Stimulated activated CD8-positive, alpha-beta memory T cell treated with anti-CD3 and anti-CD28 coated beads, Interleukin-7, amount 100 ng/mL, for 4 hours (primary cell): Measurements from ENCODE around the gene RAPGEF2.

Experiments
- DNase-seq, 2 donors: peaks; one replicate each; pipeline ENCODE4 v3.0.0-alpha.2; 2020; ENCODE audit warnings: low read depth in 2 of 2

The RAPGEF2 gene

DNA sequence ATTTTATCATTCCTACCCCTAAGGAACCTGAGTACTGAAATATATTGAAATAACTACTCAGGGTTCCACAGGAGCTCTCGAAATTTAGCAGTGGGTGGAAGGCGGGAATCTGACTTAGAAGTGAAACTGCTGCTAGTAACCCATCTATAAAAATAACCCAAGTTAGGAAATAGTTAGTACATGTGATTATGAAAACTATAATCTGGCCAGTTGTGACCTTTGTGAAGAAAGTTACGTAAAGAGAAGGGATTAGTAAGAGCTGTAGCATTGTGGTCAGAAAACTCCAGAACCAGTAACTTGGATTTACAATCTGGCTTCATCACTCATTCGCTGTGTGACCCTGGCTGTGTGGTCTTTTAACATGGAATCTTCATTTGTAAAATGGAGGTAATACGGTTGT is 175.5 kb downstream of the RAPGEF2 start:
- DNase-seq = no peak

DNA sequence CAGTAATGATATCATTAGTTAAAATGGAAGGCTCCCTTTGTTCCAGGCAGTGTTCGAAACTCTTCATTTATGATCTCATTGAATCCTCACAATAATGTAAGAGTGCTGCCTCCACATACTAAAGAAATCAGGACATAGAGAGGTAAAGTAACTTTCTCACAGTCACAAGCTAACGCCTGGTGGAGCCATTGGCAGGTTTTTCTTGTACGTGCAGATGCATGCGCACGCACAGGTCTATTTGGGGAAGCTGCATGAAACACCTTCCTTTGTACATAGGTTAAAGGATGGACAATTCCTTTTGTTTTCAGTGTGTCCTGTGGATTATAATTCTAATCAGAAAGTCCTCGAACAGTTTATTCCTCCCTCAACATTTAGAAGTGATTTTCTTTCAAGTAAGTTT is 176.2 kb downstream of the RAPGEF2 start:
- no peak for DNase-seq

DNA sequence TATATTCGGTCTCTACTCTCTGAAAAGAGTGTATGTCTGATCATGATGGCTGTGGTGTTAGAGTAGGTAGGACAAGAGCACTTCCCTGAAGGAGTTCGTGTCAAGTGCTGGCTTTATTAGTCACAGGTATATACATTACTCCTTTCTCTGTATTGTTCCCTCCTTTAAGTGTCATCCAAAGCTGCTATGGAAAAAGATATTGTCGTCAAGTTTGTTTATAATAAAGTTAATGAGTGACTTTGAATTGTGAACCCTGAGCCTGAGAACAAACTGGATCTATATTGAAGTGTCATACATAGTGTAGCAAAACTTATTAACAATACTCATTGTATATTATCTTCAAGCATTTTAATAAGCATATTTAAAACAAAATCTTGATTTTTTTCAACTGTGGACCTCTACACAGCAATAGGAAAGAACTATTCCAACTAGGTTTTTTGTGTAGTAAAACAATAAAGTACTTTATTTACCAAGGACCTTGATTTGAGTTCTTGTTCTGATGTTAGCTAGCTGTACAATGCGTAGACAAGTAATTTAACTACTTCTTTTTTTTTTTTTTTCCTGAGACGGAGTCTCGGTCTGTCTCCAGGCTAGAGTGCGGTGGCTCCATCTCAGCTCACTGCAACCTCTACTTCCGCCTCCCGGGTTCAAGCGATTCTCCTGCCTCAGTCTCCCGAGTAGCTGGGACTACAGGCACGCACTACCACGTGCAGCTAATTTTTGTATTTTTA is 177.7 kb downstream of the RAPGEF2 start:
- no peak for DNase-seq

DNA sequence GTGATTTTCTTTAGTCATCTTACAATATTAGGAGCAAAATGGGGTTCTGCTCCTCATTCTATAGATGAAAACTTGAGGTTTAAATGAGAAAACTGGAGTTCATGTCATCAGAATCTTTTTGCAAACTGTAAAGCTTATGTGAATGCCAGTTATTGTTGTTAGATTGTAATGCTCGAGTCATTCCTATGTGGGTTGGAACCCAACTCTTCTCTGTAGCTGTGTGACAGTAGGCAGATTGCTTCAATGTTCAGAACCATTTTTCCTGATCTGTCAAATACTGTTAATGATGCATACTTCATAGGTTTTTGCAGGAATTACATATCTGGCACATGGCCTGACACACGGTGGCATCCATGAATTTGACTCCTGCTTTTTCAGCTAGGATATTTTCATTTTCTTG is 178.9 kb downstream of the RAPGEF2 start:
- DNase-seq = no peak

DNA sequence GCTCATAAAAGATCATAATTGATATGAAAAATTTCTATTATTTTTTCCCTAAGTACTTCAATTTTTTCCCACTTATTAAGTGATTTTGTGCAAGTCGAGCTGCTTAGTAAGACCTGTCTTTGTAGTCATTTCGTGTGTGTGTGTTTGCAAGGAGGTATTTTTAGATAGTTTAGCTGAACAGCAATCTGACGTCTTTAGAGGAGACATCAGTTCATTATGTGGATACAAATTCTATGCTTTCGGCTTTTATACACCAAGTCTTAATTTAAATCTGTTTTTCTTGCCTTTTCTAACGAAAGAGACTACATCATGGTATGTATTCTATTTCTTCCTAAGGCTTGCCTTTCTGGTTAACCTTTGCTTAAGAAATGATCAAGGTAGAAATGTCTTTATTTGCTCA is 179.4 kb downstream of the RAPGEF2 start:
- no peak for DNase-seq

DNA sequence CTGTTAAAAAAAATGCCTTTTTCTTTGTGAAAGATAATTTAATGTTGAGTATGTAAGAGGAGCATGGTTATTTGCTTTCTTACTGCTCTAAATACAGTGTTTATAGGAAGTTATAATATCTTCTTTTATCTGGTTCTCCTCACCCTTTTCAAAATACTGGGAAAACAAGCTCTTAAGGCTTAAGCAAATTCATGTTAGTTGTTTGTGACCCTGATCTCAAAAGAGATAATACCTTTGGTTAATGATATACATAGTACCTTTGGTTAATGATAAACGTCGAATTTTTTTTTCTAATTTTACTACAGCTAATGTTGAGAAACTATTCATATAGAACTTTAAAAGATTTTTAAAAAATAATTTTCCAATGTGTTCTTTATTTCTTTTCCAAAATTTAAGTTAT is 180.1 kb downstream of the RAPGEF2 start:
- no peak for DNase-seq

DNA sequence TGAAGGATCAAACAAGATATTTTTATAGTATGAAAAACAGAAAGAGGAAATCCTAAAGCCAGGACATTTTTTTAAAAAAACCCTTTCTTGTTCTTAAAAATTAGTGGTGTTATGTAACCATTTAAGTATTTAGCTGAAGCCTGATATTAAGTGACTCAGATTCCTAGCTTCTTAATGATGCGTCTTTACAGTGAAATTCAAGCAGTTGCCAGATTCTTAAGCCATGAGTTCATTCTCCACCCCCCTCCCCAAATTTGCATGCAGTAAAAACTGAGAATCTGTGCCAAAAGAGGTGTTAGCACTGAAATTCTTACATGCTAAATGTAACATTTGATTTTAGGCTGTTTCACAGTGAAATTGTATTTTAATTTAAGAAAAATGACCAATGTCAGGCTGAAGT is 180.8 kb downstream of the RAPGEF2 start:
- DNase-seq = no peak

DNA sequence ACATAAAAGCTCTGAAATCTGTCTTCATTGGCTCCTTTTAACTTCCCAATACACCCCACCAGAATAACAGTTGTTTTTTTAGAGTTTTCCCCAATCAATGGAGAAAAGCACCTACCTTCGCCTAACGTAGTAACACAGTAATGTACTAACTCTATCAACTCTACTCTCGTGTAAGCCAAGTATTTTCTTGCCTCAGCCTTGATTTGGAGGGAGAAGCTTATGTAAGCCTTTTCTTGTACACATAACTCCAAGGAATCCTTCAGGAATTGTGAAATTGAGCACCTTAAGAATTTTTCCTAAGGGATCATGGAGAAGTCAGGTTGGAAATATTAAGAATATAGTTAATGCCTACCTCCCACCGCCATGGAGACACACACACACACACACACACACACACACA is 181.2 kb downstream of the RAPGEF2 start:
- DNase-seq = no peak

DNA sequence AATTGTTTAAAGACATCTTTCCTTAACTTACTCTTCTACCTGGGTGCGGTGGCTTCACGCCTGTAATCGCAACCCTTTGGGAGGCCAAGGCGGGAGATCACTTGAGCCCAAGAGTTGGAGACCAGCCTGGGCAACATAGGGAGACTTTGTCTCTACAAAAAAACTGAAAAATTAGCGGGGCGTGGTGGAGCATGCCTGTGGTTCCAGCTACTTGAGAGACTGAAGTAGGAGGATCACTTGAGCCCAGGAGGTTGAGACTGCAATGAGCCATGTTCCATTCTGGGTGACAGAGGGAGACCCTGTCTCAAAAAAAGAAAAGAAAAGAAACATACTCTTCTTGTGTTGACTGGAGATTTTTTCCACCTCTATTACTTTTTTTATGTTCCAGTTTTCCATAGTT is 181.9 kb downstream of the RAPGEF2 start:
- no peak for DNase-seq

DNA sequence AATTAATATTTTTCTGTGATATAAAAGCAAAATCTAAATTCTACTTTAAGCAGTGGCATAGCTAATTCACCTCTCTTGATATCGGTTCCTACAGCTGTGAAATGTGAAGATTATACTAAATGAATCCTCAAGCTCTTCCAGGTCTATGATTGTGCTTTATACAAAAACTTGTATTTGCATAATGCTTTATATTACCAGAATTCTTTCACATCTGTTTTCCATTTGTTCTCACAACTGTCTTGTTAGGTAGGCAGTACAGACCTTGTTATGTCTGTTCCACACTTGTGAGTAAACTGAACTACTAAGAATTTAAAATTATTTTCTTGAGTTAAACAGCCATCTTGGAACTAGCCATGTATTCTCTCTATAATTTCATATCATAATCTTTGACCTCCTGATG is 184.9 kb downstream of the RAPGEF2 start:
- no peak for DNase-seq

DNA sequence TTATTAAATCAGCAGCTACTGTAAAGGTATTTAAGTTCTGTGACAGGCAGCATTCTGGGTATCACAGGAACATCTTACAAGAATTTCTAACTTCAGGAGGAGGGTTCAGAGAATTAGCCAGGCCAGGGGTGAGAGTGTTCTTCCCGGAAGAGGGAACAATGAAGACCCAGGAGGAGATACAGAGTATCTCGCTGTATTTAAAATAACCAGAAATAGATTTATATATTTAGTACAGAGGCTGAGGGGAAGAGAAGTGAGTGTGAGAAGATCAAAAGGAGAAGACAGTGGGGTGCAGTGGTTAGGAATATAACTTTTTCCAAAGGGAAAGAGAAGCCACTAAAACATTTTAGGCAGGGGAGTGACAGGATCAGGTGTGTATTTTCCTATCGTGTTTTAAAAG is 186.8 kb downstream of the RAPGEF2 start:
- no peak for DNase-seq

DNA sequence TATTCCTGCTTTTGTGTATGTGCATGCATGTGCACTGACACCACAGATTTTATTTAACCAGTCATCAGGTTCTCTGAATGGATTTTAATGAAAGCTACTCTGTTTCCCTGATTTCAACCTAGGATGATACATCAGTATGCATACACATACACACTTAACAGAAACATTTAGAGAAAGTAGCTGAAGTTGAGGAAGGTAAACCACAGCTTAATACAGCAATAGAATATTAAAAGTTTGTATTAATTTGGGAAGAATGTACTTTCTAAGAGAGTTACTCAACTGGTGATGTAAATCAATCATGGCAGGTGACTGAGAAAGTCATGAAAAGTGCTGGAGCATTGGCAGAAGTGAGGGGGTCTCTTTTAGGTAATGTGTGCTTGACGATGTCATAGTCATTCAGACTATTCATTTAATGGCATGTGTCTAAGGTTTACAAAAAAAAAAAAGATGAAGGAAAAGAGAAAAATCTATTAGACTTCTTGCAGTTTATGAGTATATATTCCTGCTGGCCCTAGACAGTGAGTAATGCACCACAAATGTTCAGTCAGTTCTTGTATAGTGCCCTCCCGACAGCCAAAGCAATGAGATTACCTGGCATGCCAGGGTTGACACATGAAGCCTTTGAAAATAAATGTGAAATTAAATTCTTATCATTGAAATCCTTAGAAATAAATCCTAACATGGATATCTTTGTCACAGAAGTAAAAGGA is 187.6 kb downstream of the RAPGEF2 start:
- DNase-seq = no peak

DNA sequence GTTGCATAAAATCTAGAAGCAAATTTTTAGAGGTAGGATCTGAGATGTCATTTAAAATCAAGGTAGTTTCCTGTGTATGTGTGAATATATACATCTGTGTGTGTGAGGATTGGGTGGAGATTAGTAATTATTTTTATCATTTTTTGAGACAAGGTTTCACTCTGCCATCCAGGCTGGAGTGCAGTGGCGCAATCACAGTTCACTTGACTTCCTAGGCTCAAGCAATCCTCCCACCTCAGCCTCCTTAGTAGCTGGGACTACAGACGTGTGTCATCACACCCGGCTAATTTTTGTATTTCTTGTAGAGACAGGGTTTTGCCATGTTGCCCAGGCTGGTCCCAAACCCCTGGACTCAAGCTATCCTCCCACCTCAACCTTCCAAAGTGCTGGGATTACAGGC is 188.3 kb downstream of the RAPGEF2 start:
- DNase-seq = no peak

DNA sequence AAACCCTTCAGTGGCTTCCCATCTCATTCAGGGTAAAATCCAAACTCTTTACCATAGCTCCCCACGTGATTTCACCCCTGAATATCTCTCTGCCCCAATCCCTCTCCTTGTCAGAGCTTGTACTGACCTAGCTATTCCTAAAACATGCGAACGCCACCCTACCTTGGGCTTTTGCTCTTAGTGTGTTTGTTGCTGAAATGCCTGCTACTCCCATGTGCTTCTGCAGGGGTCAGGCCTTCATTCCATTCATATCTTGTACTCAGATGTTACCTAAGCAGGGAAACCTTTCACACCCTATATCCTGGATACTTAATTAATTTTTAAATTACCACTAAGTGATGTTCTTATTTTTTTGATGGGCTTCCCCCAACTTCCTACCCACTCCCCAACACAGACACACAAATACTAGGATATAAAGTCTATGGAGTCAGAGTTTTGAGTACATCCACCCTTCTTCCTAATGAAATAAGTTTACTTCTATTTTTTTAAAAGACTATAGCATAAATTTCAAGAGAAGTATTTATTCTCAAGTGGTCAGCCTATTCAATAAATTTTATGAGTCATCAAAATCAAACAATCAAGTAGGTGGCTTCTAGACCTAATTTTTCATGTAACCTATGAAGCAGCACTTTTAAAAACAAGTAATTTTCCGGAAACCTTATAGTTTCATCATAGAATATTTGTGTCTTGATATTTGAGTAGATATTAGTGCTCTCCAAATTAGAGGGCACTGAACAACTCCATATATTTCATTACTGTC is 189.4 kb downstream of the RAPGEF2 start:
- DNase-seq = no peak

DNA sequence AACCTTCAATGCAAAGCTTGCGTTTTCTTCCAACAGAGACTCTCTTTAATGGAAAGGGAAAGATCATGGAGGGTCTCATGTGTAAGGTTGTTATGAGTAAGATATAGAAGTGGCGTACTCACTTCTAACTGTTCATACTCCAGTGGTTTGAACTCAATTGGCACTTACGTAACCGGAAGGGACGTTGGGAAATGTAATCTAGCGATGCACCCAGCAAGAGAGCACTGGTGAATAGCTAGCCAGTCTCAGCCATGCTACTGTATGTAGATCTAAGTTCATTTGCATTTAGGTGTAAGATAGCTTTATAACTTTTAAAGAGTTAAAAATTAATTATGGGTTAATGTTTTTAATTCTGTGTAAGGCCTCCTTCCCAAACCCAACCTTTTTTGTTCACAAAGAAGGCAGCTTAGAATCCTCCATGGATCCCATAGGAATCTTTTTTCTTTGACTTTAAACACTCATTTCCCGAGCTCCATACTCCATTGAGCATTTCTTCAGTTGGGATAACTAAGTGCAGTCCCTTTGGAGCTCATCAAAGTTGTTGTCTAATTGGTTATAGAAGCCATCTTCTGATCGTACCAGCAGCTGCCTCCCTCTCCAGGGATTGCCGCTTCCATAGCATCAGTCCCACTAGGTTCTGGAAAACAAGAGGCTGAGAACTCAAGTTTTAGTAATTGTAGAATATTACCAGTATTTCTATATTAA is 191.1 kb downstream of the RAPGEF2 start:
- no peak for DNase-seq

DNA sequence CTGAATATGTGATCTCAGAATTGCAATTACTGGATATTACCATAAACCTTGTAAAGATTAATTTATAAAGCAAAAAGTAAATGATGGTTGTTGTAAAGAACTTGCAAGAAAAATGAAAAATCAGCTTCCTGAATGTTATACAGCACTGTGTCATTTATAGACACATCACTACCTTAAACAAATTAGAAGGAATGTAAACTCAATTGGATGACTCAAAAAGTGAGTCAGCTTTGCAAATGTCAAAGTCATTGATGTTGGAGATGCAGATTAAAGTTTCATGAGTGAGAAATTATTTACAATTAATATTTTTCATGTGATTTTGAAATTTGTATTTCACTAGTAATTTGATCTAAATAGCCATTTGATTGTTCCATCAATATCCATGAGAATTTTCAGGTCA is 193.2 kb downstream of the RAPGEF2 start:
- no peak for DNase-seq

DNA sequence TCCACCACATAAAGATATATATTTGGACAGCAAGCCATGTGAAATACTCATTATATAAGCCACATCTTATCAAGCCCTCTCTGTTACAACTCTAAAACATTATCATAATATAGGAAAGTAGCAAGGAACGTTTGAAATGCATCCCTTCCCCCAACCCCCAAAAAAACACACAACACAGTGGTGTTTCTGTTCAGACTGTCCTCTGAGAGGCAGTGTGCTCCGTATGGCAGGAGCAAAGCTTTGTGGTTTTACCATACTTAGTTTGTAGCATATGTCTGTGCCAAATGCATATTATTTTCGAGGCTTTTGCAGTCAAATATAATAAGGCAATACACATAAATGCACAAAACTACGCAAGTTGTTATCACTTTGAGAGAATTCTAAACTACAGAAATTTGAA is 194.2 kb downstream of the RAPGEF2 start:
- no peak for DNase-seq

DNA sequence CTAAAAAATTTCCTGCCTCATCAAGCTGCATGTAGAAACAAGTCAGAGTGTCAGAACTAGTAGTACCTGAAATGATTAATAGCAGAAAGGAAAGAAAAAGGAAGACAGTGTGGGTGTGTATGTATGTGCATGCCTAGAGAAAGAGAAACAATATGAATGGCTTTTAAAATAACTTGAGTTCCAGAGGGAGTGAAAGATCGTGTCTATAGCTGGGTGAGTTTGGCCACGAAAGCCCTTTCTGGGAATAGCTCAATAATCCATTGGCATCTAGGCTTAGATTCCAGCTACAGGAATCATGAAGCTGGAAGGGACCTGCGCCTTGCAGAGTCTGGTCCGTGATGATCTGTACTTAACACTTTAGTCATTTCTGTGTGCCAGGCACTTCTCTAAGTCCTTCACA is 195.6 kb downstream of the RAPGEF2 start:
- no peak for DNase-seq

DNA sequence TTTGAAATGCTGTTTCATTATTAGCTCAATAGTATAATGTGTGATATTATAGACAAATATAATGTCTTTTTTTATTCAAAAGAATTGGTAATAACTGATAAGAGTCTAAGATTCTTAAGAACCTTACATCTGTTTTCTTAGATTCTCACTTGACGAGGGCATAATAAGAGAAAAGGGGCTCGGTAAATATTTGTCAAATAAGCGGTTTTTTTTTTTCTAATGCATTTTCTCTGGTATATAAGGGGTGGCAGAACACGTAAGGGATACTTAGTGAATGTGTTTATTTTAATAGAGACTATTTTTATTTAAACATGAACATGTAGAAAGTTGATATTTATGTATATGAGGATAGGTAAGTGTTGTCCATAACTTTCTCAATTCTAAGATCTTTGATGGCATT is 200.6 kb downstream of the RAPGEF2 start:
- no peak for DNase-seq

DNA sequence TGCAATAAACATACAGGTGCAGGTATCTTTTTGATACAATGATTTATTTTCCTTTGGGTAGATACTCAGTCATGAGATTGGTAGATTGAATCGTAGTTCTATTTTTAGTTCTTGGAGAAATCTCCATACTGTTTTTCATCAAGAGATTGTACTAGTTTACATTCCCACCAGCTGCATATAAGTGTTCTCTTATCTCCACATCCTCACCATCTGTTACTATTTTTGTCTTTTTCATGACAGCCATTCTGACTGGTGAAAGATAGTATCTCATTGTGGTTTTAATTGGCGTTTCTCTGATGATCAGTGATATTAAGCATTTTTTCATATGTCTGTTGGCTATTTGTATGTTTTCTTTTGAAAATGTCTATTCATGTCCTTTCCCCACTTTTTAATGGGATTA is 202.2 kb downstream of the RAPGEF2 start:
- DNase-seq = no peak

DNA sequence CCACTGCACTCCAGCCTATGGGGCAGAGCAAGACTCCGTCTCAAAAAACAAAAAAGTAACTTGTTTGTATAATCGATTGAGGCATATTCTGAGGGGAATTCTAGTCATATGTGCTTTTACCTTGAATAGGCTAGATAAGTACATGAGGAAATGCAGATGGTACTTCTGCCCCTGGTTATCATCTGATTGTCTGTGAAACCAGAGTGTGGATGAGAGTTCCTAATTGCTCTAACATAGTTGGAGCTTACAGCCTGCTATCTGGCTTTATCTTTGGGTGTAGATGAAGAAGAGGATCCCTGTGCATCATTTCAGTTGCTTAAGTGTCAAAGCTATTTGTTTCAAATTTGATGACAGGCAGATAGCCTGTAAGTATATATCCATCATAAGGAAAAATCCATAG is 205.1 kb downstream of the RAPGEF2 start:
- no peak for DNase-seq

DNA sequence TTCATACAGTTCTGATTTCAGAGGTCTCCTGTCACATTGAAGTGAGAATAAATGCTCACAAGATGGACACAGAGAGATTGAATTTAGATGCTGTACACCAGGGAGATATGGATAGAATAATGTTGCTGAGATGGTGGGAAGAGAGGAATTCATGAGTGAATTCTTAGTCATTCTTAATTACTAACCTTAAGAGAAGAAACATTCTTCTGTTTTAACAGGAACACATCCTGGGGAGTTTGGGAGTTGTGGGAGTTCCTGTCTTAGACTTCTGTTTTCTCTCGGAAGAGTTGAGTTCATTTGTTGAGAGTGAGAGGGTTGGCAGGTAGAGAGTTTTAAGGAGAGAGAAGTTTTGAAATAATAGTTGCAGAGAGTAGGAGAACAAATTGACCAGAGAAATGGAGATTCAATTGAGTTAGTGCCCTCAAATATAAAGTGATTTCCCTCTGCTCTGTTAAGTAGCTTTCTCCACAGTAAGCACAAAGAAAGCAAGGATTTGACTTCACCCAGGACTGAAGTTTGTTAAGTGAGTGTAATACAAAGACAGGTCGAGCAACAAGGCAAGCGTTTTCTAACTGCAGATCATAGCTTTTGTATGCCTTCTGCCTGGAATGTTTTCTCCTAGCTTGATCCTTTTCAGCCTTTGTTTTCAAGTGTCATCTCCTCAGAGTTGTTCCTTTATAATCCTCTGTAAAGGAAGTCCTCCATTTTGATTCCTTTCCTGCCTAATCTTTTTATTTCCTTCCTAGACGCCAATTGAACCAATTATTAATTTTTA is 205.9 kb downstream of the RAPGEF2 start:
- DNase-seq = no peak
